GM18951 (cell line): ENCODE measurements around the gene POLA1.

ENCODE experiments used
- POLR2A ChIP-seq: IDR thresholded peaks from 4 replicates; pipeline ENCODE4 v1.6.1; 2011; ENCODE audit warnings: mild to moderate bottlenecking; ENCODE audit not compliant: insufficient read length, insufficient read depth; ENCODE audit errors: extremely low read depth
- in situ Hi-C: fragments of 300-500 bp; cut with MboI; formaldehyde crosslinking; loops from one replicate; pipeline ENCODE4 v1.12.0; 2022; ENCODE audit warnings: low sequenced_read_pairs, mixed read lengths, inconsistent platforms; ENCODE audit not compliant: unreplicated experiment

POLA1 gene

DNA sequence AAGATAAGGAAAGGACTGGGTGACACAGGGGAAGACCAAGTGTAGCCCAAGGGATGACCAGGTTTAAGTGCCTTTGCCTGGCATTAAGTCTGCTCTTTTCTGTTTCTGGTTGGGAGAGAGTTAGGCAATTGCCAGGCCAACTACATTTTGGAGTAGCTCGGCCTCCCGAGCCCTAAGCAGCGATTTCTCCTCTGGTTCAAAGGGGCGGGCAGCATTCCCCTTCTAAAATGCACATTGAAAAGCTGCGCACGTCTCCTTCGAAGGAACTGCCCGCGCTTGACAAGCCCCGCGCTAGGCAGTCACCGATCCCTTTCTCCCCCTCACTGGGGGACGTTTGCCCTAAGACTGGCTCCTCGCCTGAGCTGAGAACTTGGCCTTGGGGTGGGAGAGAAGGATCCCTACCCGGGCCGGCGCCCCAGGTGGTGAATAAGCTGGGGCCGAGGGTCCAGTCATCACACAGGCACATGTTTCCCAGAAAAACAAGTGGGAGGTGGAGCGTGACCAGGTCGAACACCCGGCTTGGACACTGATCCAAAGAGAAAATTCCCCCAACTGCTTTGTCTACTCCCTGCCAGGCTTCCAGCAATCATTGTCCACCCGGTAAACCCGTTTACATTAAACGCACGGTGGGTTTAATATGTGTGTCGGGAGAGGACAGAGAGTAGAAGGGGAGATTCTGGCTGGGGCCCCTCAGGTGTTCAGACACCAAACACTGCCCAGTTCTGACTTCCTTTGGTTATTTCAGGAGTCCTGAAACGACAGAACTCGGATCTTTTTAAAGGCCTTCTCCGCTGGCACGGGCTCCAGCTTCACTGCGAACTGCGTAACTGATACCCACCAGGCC lies 318.1 kb downstream of the POLA1 start:
- no peak for TF ChIP-seq POLR2A
- in situ Hi-C loops = no loop called here

DNA sequence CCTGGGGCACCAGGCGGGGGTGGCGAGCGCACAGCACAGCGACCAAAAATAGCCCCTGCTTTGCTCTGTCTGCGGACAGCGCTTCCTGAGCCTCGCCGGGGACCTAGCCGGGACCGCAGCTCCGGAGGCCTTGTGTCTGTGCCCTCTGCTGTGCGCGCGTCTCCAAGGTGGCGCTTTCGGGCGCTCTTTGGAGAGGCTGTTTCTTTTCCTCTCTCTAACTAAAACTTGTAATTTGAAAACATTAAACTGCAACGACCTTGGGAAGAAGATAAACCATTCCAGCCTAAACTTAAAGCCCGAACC lies 318.7 kb downstream of the POLA1 start:
- no peak for TF ChIP-seq POLR2A
- in situ Hi-C loops = no loop called here

DNA sequence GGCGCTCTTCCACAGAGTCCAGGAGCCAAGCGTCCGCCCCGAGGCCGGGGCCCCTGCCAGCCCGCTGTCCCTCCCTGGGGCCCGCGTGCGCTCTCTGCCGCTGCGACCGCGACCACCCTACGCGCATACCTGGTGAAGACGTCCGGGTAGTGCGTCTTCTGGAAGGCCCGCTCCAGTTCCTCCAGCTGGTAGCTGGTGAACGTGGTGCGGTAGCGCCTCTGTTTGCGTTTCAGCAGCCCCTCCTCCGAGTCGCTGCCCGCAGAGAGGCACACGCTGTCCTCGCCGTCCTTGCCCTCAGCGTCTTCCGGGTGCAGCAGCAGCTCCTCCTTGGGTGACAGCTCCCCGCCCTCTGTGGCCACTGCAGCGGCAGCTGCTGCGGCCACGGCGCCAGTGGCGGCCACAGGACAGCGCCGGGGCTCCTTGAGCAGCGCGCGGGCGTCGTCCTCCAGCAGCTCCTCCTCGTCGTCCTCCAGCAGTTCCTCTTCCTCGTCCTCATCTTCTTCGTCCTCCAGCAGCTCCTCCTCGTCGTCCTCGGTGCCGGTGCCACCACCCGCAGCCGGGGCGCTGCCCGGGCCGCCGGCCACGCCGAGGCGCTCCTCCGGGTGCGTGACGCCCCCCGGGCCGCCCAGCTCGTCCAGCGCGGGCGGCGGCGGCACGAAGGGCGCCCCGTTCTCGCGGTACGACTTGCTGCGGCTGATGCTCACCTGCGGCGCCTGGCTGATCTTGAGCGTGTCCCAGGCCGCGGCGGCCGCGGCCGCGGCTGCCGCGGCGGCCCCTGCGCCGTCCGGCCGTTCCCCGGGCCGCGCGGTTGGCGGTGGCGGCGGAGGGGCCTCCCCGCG lies 319.3 kb downstream of the POLA1 start:
- in situ Hi-C loops = no loop called here
- TF ChIP-seq POLR2A = no peak

DNA sequence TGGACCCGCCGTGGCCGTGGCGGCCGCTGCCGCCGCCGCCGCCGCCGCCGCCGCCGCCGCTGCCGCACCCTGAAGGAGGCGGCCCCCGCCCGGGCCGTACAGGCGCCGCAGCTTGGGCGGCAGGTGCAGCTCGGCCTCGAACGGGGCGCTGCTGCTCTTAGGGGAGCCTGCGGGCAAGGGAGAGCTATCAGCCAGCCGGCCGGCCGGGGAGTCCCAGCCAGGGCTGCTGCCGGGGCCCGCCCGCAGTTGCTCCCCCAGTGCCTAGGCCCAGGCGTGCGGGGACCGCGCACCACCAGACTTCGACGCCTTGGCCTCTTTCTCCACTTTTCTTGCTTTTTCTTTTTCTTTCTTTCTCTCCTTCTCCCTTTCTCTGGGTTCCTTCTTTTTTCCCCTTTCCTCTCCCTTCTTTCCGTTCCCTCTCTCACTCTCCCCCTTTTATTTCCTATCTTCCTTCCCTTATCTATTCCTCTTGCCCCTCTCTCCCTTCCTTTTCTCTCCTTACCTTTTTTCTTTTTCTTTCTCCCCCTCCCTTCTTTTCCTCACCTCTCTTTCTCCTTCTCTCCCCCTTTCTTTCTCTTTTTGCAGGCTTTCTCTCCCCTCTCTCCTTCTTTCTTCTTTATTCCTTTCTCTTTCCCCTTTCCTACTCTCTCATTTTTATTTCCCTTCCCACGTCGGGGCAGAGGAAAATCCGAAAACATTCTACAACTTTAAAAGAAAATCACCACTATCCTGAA lies 320.1 kb downstream of the POLA1 start:
- TF ChIP-seq POLR2A = no peak
- in situ Hi-C loops = no loop called here

DNA sequence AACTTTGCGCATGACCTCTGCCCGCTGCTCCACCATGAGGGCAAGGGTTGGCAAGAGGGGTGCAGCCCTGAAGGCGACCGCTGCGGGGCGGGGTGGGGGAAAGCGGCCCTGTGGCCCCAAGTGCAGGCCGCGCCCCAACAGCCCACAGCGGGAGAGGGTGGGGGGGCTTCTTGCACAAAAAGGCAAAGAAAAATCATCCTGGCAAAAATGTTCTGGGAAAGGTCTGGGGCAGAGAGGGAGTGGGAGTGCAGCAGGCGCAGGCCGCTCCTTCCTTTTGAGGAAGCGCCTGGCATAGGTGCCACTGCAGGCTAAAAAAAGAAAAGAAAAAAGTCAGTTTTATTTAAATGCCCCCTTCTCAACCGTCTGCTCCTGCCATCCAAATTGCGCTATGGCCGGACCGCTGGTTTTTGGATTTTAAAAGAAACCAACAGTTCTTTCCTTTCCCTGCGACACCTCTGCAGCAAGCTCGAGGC lies 320.7 kb downstream of the POLA1 start:
- in situ Hi-C loops = no loop called here
- TF ChIP-seq POLR2A = no peak

DNA sequence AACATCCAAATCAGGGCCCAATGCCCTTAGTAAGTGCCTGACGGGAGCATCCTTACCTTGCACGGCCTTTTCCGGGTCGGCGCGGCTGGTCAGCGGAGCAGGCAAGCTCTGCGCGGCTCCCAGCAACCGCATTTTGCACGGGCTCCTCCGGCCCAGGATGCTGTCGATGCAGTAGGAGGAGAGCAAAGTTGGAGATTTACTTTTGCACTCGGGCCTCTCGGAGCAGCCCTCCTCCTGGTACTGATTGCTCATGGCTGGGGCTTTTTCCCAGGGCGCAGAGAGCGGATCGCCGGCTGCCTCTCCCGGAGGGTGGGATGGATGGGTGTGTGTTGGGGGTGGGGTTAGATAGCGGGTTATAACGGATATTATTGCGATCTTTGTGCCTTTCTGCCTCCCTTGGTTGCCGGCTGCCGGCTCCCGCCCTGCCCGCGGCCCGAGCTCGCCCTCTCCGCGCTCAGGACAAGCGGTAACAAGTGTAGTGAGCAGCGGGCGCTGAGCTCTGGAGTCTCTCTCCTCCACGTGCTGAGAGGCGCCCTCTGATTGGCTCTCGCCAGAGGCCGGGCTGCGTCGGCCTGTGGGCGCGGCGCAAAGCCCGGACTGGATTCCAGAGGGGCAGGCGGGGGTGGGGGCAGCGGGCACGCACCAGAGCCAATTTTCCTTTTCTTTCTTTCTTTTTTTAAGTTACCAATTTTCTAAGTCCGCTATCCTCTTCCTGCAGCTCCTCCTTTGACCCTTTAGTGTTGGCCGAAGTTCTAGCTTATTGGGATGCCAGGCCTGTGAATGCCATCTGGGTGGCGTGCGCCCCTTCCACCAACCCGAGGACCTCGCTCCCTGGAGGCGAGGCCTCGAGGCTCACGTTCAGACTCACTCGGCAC lies 322.0 kb downstream of the POLA1 start, which contains the start of gene ARX:
Gene ARX (minus strand): TSS at position 480 of the 875 bp plus-strand sequence. CDS start 228 bp downstream, at position 252.
- in situ Hi-C loops = no loop called here
- TF ChIP-seq POLR2A = no peak

DNA sequence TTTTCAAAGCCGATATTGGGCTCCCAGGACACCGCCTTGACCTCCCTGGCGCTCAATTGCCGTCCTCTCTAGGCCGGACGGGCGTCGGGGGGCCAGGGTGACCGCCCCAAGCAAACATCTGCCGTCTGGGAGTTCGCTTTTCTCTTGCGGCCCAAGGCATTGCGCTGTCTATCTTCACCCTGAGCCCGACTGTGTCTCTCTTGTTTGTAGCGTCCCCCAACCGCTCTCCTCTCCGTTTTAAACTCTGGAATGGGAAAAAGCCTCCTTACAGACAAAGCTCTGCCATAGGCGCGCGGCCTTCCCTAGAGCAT lies 322.6 kb downstream of the POLA1 start:
- no peak for TF ChIP-seq POLR2A
- in situ Hi-C loops = no loop called here

DNA sequence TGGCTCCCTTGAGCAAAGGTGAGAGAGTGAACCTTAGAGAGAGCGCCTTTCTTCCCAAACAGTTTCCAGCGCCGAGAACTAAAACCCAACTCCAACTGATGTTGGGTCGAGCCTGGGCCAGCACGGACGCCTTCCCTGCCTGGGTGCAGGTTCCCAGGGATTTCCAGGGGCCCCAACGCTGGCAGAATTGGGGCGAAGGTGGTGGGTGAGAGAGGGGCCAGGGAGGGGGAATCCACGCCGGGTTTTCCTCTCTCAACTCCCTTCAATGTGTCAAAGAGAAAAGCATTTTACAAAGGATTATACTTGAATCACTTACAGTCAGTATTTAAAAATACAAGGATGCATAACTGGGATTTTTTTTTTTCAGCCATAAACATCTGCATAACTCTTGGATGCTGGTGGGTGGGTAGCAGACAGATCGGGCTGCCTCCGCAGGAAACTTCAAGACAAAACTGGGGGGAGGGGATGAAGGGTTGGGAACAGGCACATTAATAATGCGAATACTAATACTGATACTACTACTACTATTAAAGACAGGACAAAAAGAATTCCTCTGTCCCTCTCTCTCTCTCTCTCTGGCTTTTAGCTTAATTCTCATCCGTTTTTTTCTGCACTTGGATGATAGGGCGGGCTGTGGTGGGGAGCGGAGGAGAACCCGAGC lies 323.4 kb downstream of the POLA1 start:
- in situ Hi-C loops = no loop called here

DNA sequence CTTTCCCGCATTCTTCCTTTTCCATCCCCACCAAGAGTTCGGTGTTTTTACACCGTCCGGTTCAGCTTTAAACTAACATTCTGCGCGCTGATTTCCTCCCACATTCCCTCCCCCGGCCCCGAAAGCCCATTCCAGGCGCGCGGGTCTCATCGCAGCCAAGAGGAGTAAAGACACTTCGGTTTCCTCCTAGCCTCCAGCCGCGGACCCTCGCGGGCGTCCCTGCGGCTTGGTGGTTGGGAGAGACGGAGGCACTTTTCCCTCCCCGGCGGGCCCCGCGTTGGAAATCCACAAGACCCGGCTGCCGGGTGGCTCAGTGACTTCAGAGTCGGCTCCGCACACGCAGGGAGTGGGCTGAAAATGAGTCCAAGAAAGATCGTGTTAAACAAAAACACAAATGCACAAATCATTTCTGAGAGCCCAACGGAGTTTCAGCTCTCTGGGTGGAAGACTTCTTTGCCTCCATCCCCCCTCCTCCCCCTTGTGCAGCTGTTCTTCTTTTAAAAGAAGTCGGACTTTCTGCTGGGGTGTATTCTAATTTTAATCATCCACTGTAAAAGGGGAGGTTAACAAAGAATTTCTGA lies 324.0 kb downstream of the POLA1 start:
- no peak for TF ChIP-seq POLR2A
- in situ Hi-C loops = no loop called here

More for the DNA sequence above, 323.4 kb downstream of the POLA1 start:
- no peak for TF ChIP-seq POLR2A

DNA sequence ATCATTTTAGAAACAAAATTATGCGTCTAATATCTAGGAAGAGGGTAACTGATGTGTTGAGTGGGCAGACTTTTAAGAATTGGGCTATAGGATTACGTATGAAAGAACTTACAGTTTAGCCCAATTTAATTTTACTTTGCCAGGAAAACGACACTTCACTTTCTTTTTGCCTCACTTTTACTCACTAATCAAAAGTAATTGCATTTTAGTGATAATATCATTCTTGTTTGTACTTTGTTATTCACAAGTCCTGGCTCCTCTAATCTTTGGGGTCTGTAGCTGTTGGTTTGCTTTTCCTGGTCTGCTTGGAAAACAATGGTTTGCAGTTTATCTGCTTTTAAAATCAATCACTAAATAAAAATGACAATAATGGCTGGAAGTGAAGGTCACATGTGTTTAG lies 325.0 kb downstream of the POLA1 start:
- in situ Hi-C loops = no loop called here

DNA sequence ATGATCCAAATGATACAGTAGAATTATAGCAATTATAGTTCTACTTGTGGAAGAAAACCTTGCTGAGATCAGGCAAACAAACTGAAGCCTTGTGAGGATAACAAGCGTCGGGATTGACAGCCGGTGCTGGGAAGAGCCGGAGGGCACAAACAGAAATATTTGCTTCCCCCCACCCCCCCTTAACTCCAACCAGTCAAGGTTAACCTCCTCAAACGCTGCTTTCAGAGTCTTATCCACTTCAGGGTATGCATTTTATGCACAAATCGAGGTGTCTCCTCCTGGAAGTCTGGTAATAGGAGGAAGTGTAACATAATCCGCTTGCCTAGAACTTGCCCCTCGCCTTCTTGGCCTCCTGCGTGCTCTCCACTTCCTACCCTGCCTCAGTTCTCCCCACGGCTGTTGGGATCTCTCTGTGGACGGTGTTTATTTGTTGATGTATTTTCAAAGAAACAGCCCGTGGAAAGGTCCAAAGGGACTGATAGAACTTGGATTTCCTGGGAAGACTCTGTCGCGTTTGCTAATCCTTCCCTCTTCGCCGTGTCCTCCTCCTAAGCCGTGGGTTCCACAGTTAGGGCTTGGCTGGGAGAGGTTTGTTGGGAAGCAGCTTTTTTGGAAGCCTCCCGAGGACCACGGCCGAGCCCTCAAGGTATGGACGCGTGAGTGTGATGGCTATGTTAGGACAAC lies 326.1 kb downstream of the POLA1 start:
- in situ Hi-C loops = loop anchor here (10.0 kb wide), 1 partner anchor 125 kb away; no protein-coding TSS in a partner anchor
- TF ChIP-seq POLR2A = no peak

More for the DNA sequence above, 325.0 kb downstream of the POLA1 start:
- no peak for TF ChIP-seq POLR2A
